HUES6 (cell line): ENCODE results near the gene HMGXB3.

Source experiments
- H3K27ac ChIP-seq: 2 replicates; pipeline ENCODE4 v1.7.0; 2013; ENCODE audit warnings: low read depth, mild to moderate bottlenecking, low read length, inconsistent platforms
- H3K27me3 ChIP-seq: 2 replicates; pipeline ENCODE4 v1.6.1; 2013; ENCODE audit warnings: low read length; ENCODE audit not compliant: control insufficient read depth, insufficient read depth
- H3K36me3 ChIP-seq: 2 replicates; pipeline ENCODE4 v1.6.1; 2013; ENCODE audit warnings: low read length; ENCODE audit not compliant: control insufficient read depth, insufficient read depth
- H3K4me1 ChIP-seq: 2 replicates; pipeline ENCODE4 v1.6.1; 2013; ENCODE audit warnings: low read length; ENCODE audit not compliant: control insufficient read depth, insufficient read depth
- H3K4me3 ChIP-seq: 2 replicates; pipeline ENCODE4 v1.5.1; 2013; ENCODE audit warnings: low read depth, low read length
- H3K9ac ChIP-seq: one replicate; pipeline ENCODE4 v1.6.1; 2013; ENCODE audit warnings: mild to moderate bottlenecking, low read length
- H3K9me3 ChIP-seq: 2 replicates; pipeline ENCODE4 v1.6.1; 2013; ENCODE audit warnings: low read depth, low read length; ENCODE audit not compliant: control insufficient read depth, insufficient read depth

HMGXB3 gene

DNA sequence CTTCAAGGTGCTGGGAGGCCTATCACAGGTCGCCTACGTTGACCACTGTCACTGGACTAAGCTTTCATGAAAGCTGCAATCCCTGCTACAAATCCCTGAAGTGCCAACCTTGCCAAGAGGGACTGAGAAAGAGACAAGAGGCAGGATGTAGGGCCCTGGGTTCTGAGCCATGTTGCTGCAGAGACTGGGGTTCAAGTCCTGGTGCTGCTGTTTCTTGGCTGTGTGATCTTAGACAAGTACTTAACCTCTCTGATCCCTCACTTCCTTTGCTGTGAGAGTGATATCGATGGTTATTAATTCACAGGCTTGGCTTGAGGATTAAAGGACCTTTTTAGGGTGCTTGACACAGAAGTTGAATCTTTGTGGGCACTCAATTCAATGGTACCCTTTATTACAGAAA, 70.3 kb downstream of the HMGXB3 start:
- no peak overlapping the region for H3K27ac ChIP-seq
- no peaks in the 10 kb centered on the region for H3K9me3 ChIP-seq
- H3K27me3 ChIP-seq: no peaks in the 10 kb centered on the region; the same call in 1 of the 2 replicates
- peaks cover 3% of the 10 kb centered on the region for H3K4me1 ChIP-seq
- H3K9ac ChIP-seq: no peak overlapping the region
- H3K4me3 ChIP-seq: no peak overlapping the region
- no peaks in the 10 kb centered on the region for H3K36me3 ChIP-seq

DNA sequence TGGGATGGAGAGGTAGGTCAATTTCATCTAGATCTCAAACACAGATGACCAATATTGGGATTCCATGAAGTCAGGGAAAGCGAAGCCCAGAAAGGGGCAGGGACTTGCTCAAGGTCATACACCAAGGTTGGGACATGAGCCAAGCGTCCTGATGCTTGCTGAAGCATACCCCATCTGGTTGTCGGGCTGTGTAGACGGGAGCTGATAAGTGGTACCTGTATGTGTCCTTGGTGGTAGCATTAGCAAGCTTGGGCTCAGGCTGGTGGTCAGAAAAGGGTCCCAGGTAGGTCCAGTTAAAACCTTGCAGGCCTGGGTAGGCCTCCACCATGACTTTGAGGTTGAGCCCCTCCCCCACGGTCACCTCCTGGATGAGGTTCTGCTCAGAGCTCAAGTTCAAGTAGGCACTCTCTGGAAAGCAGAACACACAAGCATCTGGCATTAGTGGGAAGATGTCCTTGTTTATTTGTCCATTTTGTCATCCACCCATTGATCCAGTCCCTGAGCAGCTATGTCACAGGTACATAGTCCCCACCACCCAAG, 72.6 kb downstream of the HMGXB3 start:
- H3K9ac ChIP-seq: no peak overlapping the region
- no peak overlapping the region for H3K27ac ChIP-seq
- no peak overlapping the region for H3K4me3 ChIP-seq
- no peaks in the 10 kb centered on the region; the same call in 1 of the 2 replicates for H3K27me3 ChIP-seq
- H3K36me3 ChIP-seq: no peaks in the 10 kb centered on the region
- H3K4me1 ChIP-seq: peaks cover 3% of the 10 kb centered on the region
- no peaks in the 10 kb centered on the region for H3K9me3 ChIP-seq

DNA sequence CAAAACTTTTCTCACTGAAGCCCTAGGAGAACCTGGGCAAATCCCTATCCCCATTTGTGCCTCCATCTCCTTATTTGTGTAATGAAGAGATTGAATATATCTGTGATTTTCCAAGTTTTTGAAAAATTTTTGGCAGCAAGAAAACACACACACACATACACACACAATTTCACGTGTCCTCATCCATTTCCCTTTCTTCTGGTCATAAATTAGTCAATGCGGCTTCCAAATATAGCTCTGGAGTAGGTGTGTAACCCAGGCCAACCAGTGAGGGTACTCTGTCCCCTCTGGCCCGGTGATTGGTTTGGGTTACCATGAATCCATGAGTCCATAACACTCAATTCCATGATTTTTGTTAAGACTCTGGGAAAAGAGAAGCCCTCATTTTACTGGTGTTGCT, 73.1 kb downstream of the HMGXB3 start:
- peaks cover 3% of the 10 kb centered on the region for H3K4me1 ChIP-seq
- no peak overlapping the region for H3K27ac ChIP-seq
- no peak overlapping the region for H3K9ac ChIP-seq
- H3K4me3 ChIP-seq: no peak overlapping the region
- no peaks in the 10 kb centered on the region; the same call in 1 of the 2 replicates for H3K27me3 ChIP-seq
- H3K9me3 ChIP-seq: no peaks in the 10 kb centered on the region
- no peaks in the 10 kb centered on the region for H3K36me3 ChIP-seq

DNA sequence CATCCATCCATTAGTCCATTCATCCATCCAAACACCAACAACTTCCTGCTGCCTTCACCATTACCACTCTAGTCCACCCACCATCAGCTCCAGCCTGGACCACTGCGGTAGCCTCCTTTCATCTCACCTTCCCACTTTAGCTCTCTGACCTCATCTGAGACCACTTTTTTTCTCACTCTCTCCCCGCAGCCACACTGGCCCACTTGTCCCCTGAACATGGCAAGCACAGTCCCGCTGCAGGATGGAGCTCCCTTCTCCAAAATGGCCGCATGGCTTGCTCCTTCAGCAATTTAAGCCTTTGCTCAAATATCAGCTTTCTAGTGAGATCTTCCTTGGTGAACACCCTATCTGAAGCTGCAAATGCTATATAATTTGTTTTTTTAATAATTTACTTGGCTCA, 74.7 kb downstream of the HMGXB3 start:
- Histone ChIP-seq H3K27me3 (no peaks in the 10 kb centered on the region; the same call in 1 of the 2 replicates), H3K27ac (no peak overlapping the region), H3K9ac (no peak overlapping the region), H3K9me3 (no peaks in the 10 kb centered on the region), H3K4me3 (no peak overlapping the region), H3K4me1 (no peaks in the 10 kb centered on the region), H3K36me3 (no peaks in the 10 kb centered on the region)

DNA sequence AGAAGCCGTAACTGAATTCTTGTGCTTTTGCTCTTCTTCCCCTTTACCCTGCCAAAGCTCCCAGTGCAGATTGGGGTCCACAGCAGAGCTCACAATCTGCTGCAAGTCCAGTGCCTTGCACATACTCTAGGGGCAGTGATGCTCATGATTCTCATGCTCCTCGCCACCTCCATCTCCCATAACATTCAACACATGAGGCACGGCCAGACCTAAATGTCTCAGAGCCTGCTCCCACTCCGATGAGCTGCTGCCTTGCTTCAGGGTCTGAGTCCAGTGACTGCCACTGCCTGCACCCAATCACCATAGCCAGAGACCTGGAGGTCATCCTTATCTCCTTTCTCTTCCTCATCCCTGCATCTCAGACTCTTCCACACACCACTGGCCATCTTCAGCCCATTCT, 75.3 kb downstream of the HMGXB3 start:
- Histone ChIP-seq H3K9ac (no peak overlapping the region), H3K4me1 (no peaks in the 10 kb centered on the region), H3K36me3 (no peaks in the 10 kb centered on the region), H3K27me3 (no peaks in the 10 kb centered on the region; the same call in 1 of the 2 replicates), H3K9me3 (no peaks in the 10 kb centered on the region), H3K27ac (no peak overlapping the region), H3K4me3 (no peak overlapping the region)

DNA sequence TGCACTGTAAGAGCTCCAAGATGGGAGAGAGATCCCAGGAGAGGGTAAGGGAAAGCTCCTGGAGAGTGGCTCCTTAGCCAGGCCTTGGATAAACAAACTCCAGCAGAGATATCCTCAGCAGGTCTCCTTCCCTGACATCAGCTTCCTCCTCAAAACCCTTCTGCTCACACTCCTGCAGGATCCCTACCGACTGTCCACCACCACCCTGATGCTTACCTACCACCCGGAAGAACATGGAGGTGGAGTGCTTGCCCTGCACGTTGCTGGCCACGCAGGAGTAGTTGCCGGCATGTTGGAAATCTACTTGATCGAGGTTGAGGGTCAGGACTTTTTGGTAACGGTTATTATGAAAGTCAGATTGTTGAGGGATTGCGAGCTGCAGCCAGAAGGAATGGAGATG, 76.5 kb downstream of the HMGXB3 start:
- Histone ChIP-seq H3K9ac (no peak overlapping the region), H3K36me3 (no peaks in the 10 kb centered on the region), H3K27ac (no peak overlapping the region), H3K4me1 (peaks cover 8% of the 10 kb centered on the region), H3K27me3 (no peaks in the 10 kb centered on the region; the same call in 1 of the 2 replicates), H3K4me3 (no peak overlapping the region), H3K9me3 (no peaks in the 10 kb centered on the region)

DNA sequence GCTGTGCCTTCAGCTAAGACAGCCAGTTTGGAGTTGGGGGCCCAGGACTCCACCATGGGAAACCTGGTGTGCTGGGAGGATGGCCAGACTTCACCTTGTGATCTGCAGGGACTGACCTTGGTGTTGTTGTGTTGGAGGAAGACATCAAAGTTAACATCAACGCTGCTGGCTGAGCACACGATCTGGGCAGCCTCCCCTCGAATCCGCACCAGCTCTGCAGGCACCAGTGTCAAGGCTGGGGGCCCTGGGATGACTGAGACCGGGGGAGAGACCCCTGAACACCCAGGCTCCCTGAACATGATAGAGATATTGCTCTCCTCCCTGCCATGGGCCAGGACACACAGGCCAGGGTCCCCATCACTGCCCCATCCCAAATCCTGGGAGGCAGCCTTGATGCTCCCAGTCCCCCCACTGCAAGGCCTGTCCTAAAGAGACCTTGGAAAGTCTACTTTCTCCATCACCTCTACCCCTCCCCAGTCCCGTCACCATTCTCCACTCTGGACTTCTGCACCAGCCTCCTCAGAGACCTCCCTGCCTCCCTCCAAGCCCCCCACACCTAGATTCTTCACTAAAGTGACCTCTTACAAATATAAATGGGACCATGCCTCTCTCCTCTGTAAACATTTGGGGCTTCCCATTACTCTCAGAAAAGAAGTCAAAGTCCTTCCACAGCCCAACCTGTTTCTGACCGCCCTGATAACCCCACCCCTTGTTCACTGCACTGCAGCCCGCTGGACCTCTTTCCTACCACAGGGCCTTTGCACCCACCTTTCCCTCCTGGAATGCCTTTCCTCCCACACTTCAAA, 77.7 kb downstream of the HMGXB3 start:
- Histone ChIP-seq H3K27ac (no peak overlapping the region), H3K36me3 (no peaks in the 10 kb centered on the region), H3K4me1 (peaks cover 16% of the 10 kb centered on the region), H3K9me3 (no peaks in the 10 kb centered on the region), H3K4me3 (no peak overlapping the region), H3K9ac (no peak overlapping the region), H3K27me3 (no peaks in the 10 kb centered on the region; the same call in 1 of the 2 replicates)

DNA sequence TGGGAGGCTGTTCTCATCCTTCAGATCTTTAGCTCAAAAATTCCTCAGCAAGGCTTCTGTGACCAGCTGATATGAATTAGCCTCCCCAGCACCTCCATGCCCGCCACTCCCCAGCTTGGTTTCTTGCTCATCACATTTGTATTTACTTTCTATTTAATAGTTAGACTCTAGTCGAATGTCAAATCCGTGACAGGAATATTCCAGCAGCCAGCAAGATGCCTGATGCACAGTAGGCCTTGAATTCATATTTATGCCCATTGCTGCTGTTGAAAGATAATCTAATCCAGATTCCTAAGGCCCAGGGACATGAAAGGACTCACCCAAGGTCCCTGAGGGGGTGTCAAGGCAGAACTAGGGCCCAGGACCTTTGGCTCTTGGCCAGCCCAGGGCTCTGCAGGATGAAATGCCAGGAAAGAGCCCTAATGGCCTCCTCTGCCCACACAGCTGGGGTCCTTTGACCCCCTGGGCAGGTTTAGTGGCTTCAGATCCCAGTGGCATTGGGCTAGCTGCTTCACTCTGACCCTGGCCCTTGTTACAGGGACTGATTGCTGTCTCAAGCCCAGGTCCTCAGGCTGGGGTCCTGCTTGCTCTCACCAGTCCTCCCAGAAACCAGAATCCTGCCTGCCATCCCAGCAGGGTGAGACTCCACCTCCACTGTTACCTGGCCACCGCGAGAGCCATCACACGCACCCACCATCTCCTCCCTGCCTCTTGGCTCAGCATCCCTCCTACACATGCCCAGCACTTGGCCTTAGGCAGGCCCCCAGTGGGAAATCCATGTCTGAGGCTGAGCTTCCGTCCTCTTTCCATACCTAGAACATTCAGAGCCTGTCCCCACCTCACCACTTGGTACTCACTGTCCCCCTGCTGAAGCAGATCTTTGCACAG, 78.5 kb downstream of the HMGXB3 start:
- Histone ChIP-seq H3K4me1 (peaks cover 16% of the 10 kb centered on the region), H3K4me3 (no peak overlapping the region), H3K9me3 (no peaks in the 10 kb centered on the region), H3K36me3 (no peaks in the 10 kb centered on the region), H3K27me3 (no peaks in the 10 kb centered on the region; the same call in 1 of the 2 replicates), H3K9ac (no peak overlapping the region), H3K27ac (no peak overlapping the region)

DNA sequence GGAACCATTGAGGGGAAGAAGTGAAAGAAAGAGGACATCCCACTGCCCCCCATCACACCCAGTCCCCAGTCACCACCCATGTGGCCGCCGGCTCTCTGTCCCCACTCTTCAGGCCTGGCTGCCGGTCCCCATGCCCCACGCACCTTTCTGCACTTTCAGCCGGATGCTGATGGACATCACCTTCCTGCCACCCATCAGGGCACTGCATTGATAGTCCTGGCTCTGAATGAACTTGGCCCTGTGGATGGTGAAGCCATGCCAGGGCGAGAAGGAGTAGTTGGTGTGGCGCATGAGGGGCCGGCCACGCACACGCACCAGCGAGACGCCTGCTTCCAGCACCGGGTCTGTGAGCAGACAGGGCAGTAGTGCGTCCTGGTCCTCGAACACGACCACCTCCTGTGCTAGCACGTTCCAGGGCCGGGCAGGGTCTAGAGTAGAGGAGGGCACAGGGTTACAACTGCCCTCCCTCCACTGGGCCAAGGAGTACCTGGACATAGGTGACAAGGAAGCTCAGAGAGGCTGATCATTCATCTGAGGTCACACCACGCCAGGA, 79.4 kb downstream of the HMGXB3 start:
- Histone ChIP-seq H3K4me3 (no peak overlapping the region), H3K27ac (no peak overlapping the region), H3K27me3 (no peaks in the 10 kb centered on the region; the same call in 1 of the 2 replicates), H3K9me3 (no peaks in the 10 kb centered on the region), H3K4me1 (peaks cover 16% of the 10 kb centered on the region), H3K36me3 (no peaks in the 10 kb centered on the region), H3K9ac (no peak overlapping the region)

DNA sequence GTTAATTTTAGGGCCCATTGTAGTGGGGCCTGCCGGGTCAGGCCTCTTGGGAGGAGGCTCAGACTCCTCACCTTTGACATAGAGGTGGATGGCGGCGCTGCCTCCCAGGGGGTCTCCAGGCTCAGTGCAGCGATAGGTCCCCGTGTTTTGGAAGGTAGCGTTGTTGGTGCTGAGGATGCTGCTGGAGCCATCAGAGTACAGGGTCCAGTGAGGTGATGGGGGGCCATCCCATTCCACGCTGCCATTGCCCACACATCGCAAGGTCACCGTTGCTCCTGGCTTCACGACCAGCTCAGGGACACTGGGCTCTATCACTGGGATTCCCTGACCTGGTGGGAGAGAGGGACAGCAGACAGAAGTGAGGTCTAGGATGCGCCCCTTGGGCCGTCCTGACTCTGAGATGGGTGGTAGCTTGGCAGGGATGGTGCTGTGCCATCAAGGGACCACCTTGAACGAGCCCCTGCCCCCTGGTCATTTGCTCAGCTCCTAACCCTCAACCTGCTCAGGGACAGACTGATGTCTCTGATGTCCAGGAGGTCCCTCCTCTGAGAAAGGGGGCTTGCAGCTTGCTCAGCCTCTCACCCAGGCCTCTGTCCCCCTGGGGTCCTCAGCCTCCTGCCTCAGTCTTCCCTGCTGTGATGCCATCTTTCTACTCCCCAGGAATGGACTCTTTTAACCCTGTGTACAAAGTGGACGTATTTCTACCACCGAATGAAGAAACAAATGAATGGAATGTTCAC, 80.3 kb downstream of the HMGXB3 start:
- Histone ChIP-seq H3K4me3 (no peak overlapping the region), H3K9ac (no peak overlapping the region), H3K36me3 (no peaks in the 10 kb centered on the region), H3K4me1 (peaks cover 16% of the 10 kb centered on the region), H3K27me3 (no peaks in the 10 kb centered on the region; the same call in 1 of the 2 replicates), H3K27ac (no peak overlapping the region), H3K9me3 (no peaks in the 10 kb centered on the region)
